ENCODE measurements around the gene ITIH1.

DNA sequence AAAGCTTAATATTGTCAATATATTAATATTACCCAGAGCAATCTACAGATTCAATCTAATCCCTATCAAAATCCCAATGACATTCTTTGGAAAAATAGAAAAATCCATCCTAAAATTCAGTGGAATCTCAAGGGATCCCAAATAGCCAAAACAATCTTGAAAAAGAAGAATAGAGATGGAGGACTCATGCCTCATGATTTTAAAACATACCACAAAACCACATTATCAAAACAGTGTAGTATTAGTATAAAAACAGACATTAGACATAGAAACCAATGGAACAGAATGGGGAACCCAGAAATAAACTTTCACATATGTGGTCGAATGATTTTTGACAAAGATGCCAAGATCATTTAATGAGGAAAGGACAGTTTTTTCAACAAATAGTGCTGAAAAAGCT, 21.3 kb upstream of the ITIH1 start:
- TF ChIP-seq, protein P1, sequence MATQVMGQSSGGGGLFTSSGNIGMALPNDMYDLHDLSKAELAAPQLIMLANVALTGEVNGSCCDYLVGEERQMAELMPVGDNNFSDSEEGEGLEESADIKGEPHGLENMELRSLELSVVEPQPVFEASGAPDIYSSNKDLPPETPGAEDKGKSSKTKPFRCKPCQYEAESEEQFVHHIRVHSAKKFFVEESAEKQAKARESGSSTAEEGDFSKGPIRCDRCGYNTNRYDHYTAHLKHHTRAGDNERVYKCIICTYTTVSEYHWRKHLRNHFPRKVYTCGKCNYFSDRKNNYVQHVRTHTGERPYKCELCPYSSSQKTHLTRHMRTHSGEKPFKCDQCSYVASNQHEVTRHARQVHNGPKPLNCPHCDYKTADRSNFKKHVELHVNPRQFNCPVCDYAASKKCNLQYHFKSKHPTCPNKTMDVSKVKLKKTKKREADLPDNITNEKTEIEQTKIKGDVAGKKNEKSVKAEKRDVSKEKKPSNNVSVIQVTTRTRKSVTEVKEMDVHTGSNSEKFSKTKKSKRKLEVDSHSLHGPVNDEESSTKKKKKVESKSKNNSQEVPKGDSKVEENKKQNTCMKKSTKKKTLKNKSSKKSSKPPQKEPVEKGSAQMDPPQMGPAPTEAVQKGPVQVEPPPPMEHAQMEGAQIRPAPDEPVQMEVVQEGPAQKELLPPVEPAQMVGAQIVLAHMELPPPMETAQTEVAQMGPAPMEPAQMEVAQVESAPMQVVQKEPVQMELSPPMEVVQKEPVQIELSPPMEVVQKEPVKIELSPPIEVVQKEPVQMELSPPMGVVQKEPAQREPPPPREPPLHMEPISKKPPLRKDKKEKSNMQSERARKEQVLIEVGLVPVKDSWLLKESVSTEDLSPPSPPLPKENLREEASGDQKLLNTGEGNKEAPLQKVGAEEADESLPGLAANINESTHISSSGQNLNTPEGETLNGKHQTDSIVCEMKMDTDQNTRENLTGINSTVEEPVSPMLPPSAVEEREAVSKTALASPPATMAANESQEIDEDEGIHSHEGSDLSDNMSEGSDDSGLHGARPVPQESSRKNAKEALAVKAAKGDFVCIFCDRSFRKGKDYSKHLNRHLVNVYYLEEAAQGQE (IDR thresholded peaks at IDR 0.05; ENCODE audit: insufficient read depth in 1 of 2, low read depth in 2 of 2, low read length in 2 of 2), result no peak
- no peak for TF ChIP-seq TAF1 (IDR thresholded peaks at IDR 0.05; ENCODE audit: borderline replicate concordance, insufficient read depth, low read length)
- no peak for TF ChIP-seq POLR2AphosphoS5 (IDR thresholded peaks at IDR 0.05; ENCODE audit: low read depth, low read length)
- no peak for TF ChIP-seq SIN3A (IDR thresholded peaks at IDR 0.05; ENCODE audit: borderline replicate concordance, insufficient read depth, low read length)
- no peak for TF ChIP-seq FOXP2 (optimal IDR thresholded peaks at IDR 0.05; ENCODE audit: borderline replicate concordance, extremely low read depth, extremely low read length, insufficient read depth)
